WTC11 (cell line): ENCODE data around the gene SCNN1A. TPM values are rescaled to one million over a fixed set of nuclear protein-coding genes. Genes with fewer than 3 reads are reported as not detected.
A peak's percentile ranks its signal among the peaks of the same experiment; 100 is the strongest.
"Not testable (repeated sequence)": the region's sequence is repeated elsewhere in the genome, so short reads cannot be mapped to it uniquely, and the experiment has no call there.

ENCODE experiments used
- ATAC-seq: fragments of 200-7000 bp; cut with Tn5 transposase; 2 replicates; pipeline ENCODE4 v1.10.0; 2021; ENCODE audit warnings: mild to moderate bottlenecking, moderate library complexity
- CTCF ChIA-PET: fragments of 300-600 bp; sonication (Branson Sonifier 250); formaldehyde crosslinking; loops from one replicate; lab custom pipeline; 2021; ENCODE audit warnings: antibody characterized with exemption; lab: Charles Lee
- POLR2A ChIA-PET: fragments of 350-600 bp; sonication (Branson Sonifier 250); formaldehyde crosslinking; loops from one replicate; lab custom pipeline; 2021; ENCODE audit warnings: antibody characterized with exemption; lab: Charles Lee
- DNase-seq: peaks from one replicate; pipeline ENCODE4 v3.0.0; 2021; ENCODE audit warnings: low spot score
- H3K27ac Mint-ChIP-seq: 2 replicates; pipeline ENCODE4 v1.8.0; 2021; ENCODE audit warnings: mixed read lengths
- H3K27me3 Mint-ChIP-seq: 2 replicates; pipeline ENCODE4 v1.8.0; 2021; ENCODE audit warnings: low read depth, mild to moderate bottlenecking, moderate library complexity, mixed read lengths
- H3K36me3 Mint-ChIP-seq: 2 replicates; pipeline ENCODE4 v1.8.0; 2021; ENCODE audit warnings: mixed read lengths
- H3K4me1 Mint-ChIP-seq: 2 replicates; pipeline ENCODE4 v1.8.0; 2022; ENCODE audit warnings: mixed read lengths
- H3K4me3 Mint-ChIP-seq: 2 replicates; pipeline ENCODE4 v1.8.0; 2021; ENCODE audit warnings: mild to moderate bottlenecking, moderate library complexity, mixed read lengths
- H3K9me3 Mint-ChIP-seq: 2 replicates; pipeline ENCODE4 v1.8.0; 2021; ENCODE audit warnings: mixed read lengths
- ATF3 ChIP-seq: sonication (generic); formaldehyde crosslinking; conservative IDR thresholded peaks from 2 replicates; pipeline ENCODE4 v1.8.1; 2022; ENCODE audit warnings: mild to moderate bottlenecking, missing genetic modification reagents
- CDX4 ChIP-seq: fragments of 250-450 bp; sonication (Bioruptor Pico); IDR thresholded peaks from 2 replicates; pipeline ENCODE4 v1.9.0; 2021; ENCODE audit warnings: moderate library complexity, mild to moderate bottlenecking, inconsistent platforms, borderline replicate concordance
- CREB1 ChIP-seq: sonication (generic); formaldehyde crosslinking; IDR thresholded peaks from 2 replicates; pipeline ENCODE4 v1.8.0; 2023; ENCODE audit warnings: mild to moderate bottlenecking, missing genetic modification reagents
- ETV6 ChIP-seq: sonication (generic); formaldehyde crosslinking; IDR thresholded peaks from 2 replicates; pipeline ENCODE4 v1.8.1; 2022; ENCODE audit warnings: mild to moderate bottlenecking, missing genetic modification reagents
- FOXK1 ChIP-seq: sonication (generic); formaldehyde crosslinking; IDR thresholded peaks from 2 replicates; pipeline ENCODE4 v1.8.0; 2022; ENCODE audit warnings: mild to moderate bottlenecking, moderate library complexity, missing genetic modification reagents
- JAZF1 ChIP-seq: fragments of 250-450 bp; sonication (Bioruptor Pico); IDR thresholded peaks from 2 replicates; pipeline ENCODE4 v1.9.0; 2021; ENCODE audit warnings: moderate library complexity, mild to moderate bottlenecking, inconsistent platforms
- OVOL2 ChIP-seq: fragments of 250-450 bp; sonication (Bioruptor Pico); IDR thresholded peaks from 2 replicates; pipeline ENCODE4 v1.9.0; 2021; ENCODE audit warnings: mild to moderate bottlenecking, borderline replicate concordance
- PRDM15 ChIP-seq: sonication (generic); formaldehyde crosslinking; IDR thresholded peaks from 2 replicates; pipeline ENCODE4 v1.8.0; 2022; ENCODE audit warnings: missing genetic modification reagents
- PRRX2 ChIP-seq: fragments of 250-450 bp; sonication (Bioruptor Pico); IDR thresholded peaks from 2 replicates; pipeline ENCODE4 v1.8.0; 2021; ENCODE audit warnings: mild to moderate bottlenecking
- SOX15 ChIP-seq: fragments of 250-450 bp; sonication (Bioruptor Pico); IDR thresholded peaks from 2 replicates; pipeline ENCODE4 v1.9.0; 2021; ENCODE audit warnings: mild to moderate bottlenecking
- USF1 ChIP-seq: sonication (generic); formaldehyde crosslinking; IDR thresholded peaks from 2 replicates; pipeline ENCODE4 v1.8.0; 2022; ENCODE audit warnings: mild to moderate bottlenecking, missing genetic modification reagents
- ZNF396 ChIP-seq: fragments of 250-450 bp; sonication (Bioruptor Pico); IDR thresholded peaks from 2 replicates; pipeline ENCODE4 v1.8.0; 2021; ENCODE audit warnings: mild to moderate bottlenecking, moderate library complexity, borderline replicate concordance
- ZNF423 ChIP-seq: fragments of 250-450 bp; sonication (Bioruptor Pico); IDR thresholded peaks from 2 replicates; pipeline ENCODE4 v2.1.2; 2022; ENCODE audit warnings: mild to moderate bottlenecking, moderate library complexity
- ZSCAN18 ChIP-seq: fragments of 250-450 bp; sonication (Bioruptor Pico); IDR thresholded peaks from 2 replicates; pipeline ENCODE4 v2.1.2; 2022; ENCODE audit warnings: mild to moderate bottlenecking, moderate library complexity
- total RNA-seq: library from RNA; stranded (reverse); gene quantifications from 3 replicates; pipeline ENCODE4 v1.2.3, GENCODE V29; 2021
- TF ChIP-seq, protein P1 (sequence below): sonication (generic); formaldehyde crosslinking; IDR thresholded peaks from 2 replicates; pipeline ENCODE4 v1.8.1; 2023; ENCODE audit warnings: mild to moderate bottlenecking, moderate library complexity, missing genetic modification reagents
- TF ChIP-seq, protein P2 (sequence below): sonication (generic); formaldehyde crosslinking; IDR thresholded peaks from 2 replicates; pipeline ENCODE4 v1.8.0; 2022; ENCODE audit warnings: mild to moderate bottlenecking, missing genetic modification reagents

Gene SCNN1A
- total RNA-seq, 1 experiment from 2014 or later: 100 TPM

DNA sequence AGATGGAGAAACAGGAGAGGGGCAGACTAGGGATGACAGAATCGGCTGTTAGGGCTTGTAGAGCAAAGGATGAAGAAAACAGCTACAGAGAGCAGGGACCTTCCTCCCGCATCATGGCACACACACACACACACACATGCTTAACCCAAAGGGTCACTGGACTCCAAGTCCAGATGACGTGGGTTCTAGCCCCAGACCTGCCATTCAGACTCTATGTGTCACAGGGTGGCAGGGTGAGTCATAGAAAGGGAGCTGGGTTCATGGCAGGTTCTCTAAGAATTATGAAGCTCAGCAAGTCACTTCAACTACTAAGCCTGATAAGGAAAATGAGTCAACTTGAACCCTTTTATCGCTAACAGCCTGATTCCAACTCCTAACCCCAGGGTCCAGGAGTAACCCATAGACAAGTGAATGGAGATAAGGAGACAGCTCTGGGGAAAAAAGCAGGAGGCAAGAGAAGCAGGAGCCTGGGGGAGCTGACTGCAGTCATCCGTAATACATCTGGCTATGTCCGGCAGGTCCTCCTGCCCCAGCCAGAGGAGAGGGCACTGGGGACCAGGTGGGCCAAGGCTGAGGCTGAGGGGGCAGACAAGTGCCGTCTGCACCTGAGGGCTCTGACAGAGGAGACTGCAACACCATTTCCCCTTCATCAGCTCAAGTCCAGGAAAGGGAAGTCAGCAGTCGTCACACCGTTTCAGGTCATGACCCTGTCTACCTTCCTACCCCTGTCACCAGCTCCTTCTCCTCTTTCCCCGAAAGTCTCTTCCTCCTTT is 29.9 kb downstream of the SCNN1A start:
- CTCF ChIA-PET: interaction anchor here (1.0 to 2.5 kb wide), 6 partner anchors 9 to 120 kb away, joined by 3 to 13 read pairs (median 4); no protein-coding TSS in a partner anchor
- H3K27me3 Mint-ChIP-seq: no peaks in the 10 kb centered on the region
- peak overlapping the region; percentile 41; the same call in 1 of the 2 replicates for H3K27ac Mint-ChIP-seq
- H3K4me3 Mint-ChIP-seq: no peak overlapping the region
- TF ChIP-seq FOXK1 (CRISPR knock-in tag): no peak
- no peak for TF ChIP-seq OVOL2 (CRISPR knock-in tag)
- no peak for TF ChIP-seq ZSCAN18 (CRISPR knock-in tag)
- TF ChIP-seq, protein P1, sequence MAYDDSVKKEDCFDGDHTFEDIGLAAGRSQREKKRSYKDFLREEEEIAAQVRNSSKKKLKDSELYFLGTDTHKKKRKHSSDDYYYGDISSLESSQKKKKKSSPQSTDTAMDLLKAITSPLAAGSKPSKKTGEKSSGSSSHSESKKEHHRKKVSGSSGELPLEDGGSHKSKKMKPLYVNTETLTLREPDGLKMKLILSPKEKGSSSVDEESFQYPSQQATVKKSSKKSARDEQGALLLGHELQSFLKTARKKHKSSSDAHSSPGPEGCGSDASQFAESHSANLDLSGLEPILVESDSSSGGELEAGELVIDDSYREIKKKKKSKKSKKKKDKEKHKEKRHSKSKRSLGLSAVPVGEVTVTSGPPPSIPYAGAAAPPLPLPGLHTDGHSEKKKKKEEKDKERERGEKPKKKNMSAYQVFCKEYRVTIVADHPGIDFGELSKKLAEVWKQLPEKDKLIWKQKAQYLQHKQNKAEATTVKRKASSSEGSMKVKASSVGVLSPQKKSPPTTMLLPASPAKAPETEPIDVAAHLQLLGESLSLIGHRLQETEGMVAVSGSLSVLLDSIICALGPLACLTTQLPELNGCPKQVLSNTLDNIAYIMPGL: no peak
- TF ChIP-seq PRRX2 (CRISPR knock-in tag): no peak
- TF ChIP-seq ATF3 (CRISPR knock-in tag): no peak
- TF ChIP-seq USF1: no peak
- TF ChIP-seq PRDM15 (CRISPR knock-in tag): no peak
- no peak for TF ChIP-seq SOX15
- no peak for TF ChIP-seq ETV6
- TF ChIP-seq, protein P2, sequence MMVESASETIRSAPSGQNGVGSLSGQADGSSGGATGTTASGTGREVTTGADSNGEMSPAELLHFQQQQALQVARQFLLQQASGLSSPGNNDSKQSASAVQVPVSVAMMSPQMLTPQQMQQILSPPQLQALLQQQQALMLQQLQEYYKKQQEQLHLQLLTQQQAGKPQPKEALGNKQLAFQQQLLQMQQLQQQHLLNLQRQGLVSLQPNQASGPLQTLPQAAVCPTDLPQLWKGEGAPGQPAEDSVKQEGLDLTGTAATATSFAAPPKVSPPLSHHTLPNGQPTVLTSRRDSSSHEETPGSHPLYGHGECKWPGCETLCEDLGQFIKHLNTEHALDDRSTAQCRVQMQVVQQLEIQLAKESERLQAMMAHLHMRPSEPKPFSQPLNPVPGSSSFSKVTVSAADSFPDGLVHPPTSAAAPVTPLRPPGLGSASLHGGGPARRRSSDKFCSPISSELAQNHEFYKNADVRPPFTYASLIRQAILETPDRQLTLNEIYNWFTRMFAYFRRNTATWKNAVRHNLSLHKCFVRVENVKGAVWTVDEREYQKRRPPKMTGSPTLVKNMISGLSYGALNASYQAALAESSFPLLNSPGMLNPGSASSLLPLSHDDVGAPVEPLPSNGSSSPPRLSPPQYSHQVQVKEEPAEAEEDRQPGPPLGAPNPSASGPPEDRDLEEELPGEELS (CRISPR knock-in tag): no peak
- TF ChIP-seq JAZF1 (CRISPR knock-in tag): no peak
- no peak for TF ChIP-seq ZNF396
- TF ChIP-seq CDX4: no peak
- TF ChIP-seq ZNF423 (CRISPR knock-in tag): no peak
- no peak for TF ChIP-seq CREB1 (CRISPR knock-in tag)
- peaks cover 34% of the 10 kb centered on the region for H3K4me1 Mint-ChIP-seq
- no peak for ATAC-seq
- no peak for DNase-seq
- H3K36me3 Mint-ChIP-seq: peaks cover 22% of the 10 kb centered on the region
- POLR2A ChIA-PET: interaction anchor here (0.7 to 1.2 kb wide), 3 partner anchors 9 to 25 kb away, joined by 3 to 4 read pairs (median 4); no protein-coding TSS in a partner anchor
- H3K9me3 Mint-ChIP-seq: no peaks in the 10 kb centered on the region

- H3K9me3 Mint-ChIP-seq, DNase-seq, H3K27ac Mint-ChIP-seq, ATAC-seq, H3K4me3 Mint-ChIP-seq, H3K27me3 Mint-ChIP-seq: not testable (repeated sequence)
- ChIA-PET POLR2A (interaction anchor here (0.7 to 1.2 kb wide), 6 partner anchors 10 to 126 kb away, joined by 3 to 6 read pairs (median 4); partner anchors contain the start of gene VAMP1), CTCF (interaction anchor here (1.1 to 1.7 kb wide), 4 partner anchors 11 to 121 kb away, joined by 5 to 14 read pairs (median 8); no protein-coding TSS in a partner anchor)
- Mint-ChIP-seq H3K36me3 (peaks cover 21% of the 10 kb centered on the region), H3K4me1 (peaks cover 34% of the 10 kb centered on the region)
Observed at GRCh38 chr12:6344101-6344660, 31.2 kb downstream of the SCNN1A start.
